Ureter (tissue), 1 donor: Measurements from ENCODE around the gene C1orf56. TPM values are rescaled to one million over a fixed set of nuclear protein-coding genes. Genes with fewer than 3 reads are reported as not detected.

Experiments used
- DNase-seq: peaks from one replicate; pipeline ENCODE4 v3.0.0-alpha.2; 2020; ENCODE audit warnings: low spot score
- total RNA-seq: library from RNA; stranded (reverse); gene quantifications from one replicate; pipeline ENCODE4 v1.2.4, GENCODE V29; 2023
- donor health status: DM: yes; HTN: yes; CAD: no.

C1orf56 gene
- total RNA-seq, 1 donor from 2014 or later: 5.9 TPM

GRCh38 chr1:151024540-151025146, 22.9 kb upstream of the C1orf56 start:
- DNase-seq: peak; percentile 82

- DNase-seq: no peak
Measured at GRCh38 chr1:151026460-151026859, 21.1 kb upstream of the C1orf56 start.

- DNase-seq: no peak
Measured at GRCh38 chr1:151032164-151032563, 15.4 kb upstream of the C1orf56 start.

GRCh38 chr1:151035167-151035566, 12.4 kb upstream of the C1orf56 start:
- no peak for DNase-seq

- no peak for DNase-seq
Measured at GRCh38 chr1:151036356-151036755, 11.2 kb upstream of the C1orf56 start, which contains the start of gene BNIPL. TSS of gene BNIPL (plus strand) at chr1:151036586. CDS start at chr1:151036726, 140 bp downstream.

- DNase-seq: no peak
Measured at GRCh38 chr1:151037032-151037431, 10.5 kb upstream of the C1orf56 start.

- no peak for DNase-seq
Measured at GRCh38 chr1:151039521-151039920, 8.0 kb upstream of the C1orf56 start.

GRCh38 chr1:151043163-151043562, 4.4 kb upstream of the C1orf56 start:
- DNase-seq: no peak

- DNase-seq: peak; percentile 80
Measured at GRCh38 chr1:151047925-151048644, 534 bp downstream of the C1orf56 start.

- no peak for DNase-seq
Measured at GRCh38 chr1:151048645-151049032, 1.1 kb downstream of the C1orf56 start.

GRCh38 chr1:151049458-151049857, 1.9 kb downstream of the C1orf56 start:
- no peak for DNase-seq

GRCh38 chr1:151050051-151050688, 2.6 kb downstream of the C1orf56 start:
- DNase-seq: no peak

GRCh38 chr1:151051356-151052009, 3.9 kb downstream of the C1orf56 start:
- no peak for DNase-seq

- no peak for DNase-seq
Measured at GRCh38 chr1:151054971-151055547, 7.5 kb downstream of the C1orf56 start.

GRCh38 chr1:151055581-151055980, 8.0 kb downstream of the C1orf56 start:
- DNase-seq: no peak

GRCh38 chr1:151056149-151056548, 8.6 kb downstream of the C1orf56 start:
- DNase-seq: no peak

GRCh38 chr1:151058692-151059091, 11.1 kb downstream of the C1orf56 start:
- DNase-seq: peak; percentile 89

- peak; percentile 84 for DNase-seq
Measured at GRCh38 chr1:151059109-151060006, 11.8 kb downstream of the C1orf56 start, which contains the start of gene CDC42SE1. TSS of gene CDC42SE1 (minus strand) at chr1:151059622. CDS start at chr1:151055730, 3,892 bp downstream.

GRCh38 chr1:151060007-151060656, 12.6 kb downstream of the C1orf56 start, which contains the start of gene MLLT11:
TSS of gene MLLT11 (plus strand) at chr1:151060397. CDS start at chr1:151067225, 6,828 bp downstream.
- no peak for DNase-seq
